Transverse colon (tissue), 4 donors: ENCODE data around the gene MEMO1. TPM values are rescaled to one million over a fixed set of nuclear protein-coding genes. Genes with fewer than 3 reads are reported as not detected.
"Not testable (repeated sequence)": the region's sequence is repeated elsewhere in the genome, so short reads cannot be mapped to it uniquely, and the experiment has no call there.

Experiments
- DNase-seq: peaks from one replicate; pipeline ENCODE4 v3.0.0-alpha.2; 2019
- H3K27ac ChIP-seq, 4 donors: fragments of 200-600 bp; sonication (generic); 2 replicates each; pipeline ENCODE4 v1.5.1; 2016 to 2018; ENCODE audit warnings: inconsistent platforms in 4 of 4
- H3K27me3 ChIP-seq: fragments of 200-600 bp; sonication (generic); 2 replicates; pipeline ENCODE4 v1.5.1; 2017; ENCODE audit warnings: inconsistent platforms
- H3K36me3 ChIP-seq, 4 donors: fragments of 200-600 bp; sonication (generic); 2 replicates each; pipeline ENCODE4 v1.5.1; 2017 to 2019; ENCODE audit warnings: inconsistent platforms in 4 of 4
- H3K4me1 ChIP-seq, 4 donors: fragments of 200-600 bp; sonication (generic); 2 replicates each; pipeline ENCODE4 v1.5.1; 2017 to 2020; ENCODE audit warnings: inconsistent platforms in 4 of 4
- H3K4me3 ChIP-seq, 4 donors: fragments of 200-600 bp; sonication (generic); 1 replicate in 1 of 4; 2 replicates in 3 of 4; pipeline versions ENCODE4 v1.5.1 to v1.6.1; 2017 to 2019; ENCODE audit warnings: inconsistent platforms in 4 of 4
- H3K9me3 ChIP-seq, 2 donors: fragments of 200-600 bp; sonication (generic); 2 replicates each; pipeline ENCODE4 v1.5.1; 2017 to 2019; ENCODE audit warnings: inconsistent platforms in 2 of 2
- CTCF ChIP-seq, 5 experiments: fragments of 200-600 bp in 3 of 5; fragments of 450-650 bp in 2 of 5; sonication (generic) in 3 of 5; IDR thresholded peaks; 1 replicate in 2 of 5; 2 replicates in 3 of 5; pipeline ENCODE4 v1.5.1; 2016 to 2017; ENCODE audit warnings: antibody characterized with exemption in 5 of 5, inconsistent platforms in 3 of 5, mild to moderate bottlenecking in 2 of 5, moderate library complexity in 1 of 5
- EP300 ChIP-seq: sonication (generic); formaldehyde crosslinking; IDR thresholded peaks from one replicate; pipeline ENCODE4 v1.6.1; 2017; ENCODE audit warnings: antibody characterized with exemption, low read depth
- POLR2A ChIP-seq: fragments of 450-650 bp; IDR thresholded peaks from one replicate; pipeline ENCODE4 v1.6.1; 2016; ENCODE audit warnings: antibody characterized with exemption, mild to moderate bottlenecking, moderate library complexity
- POLR2AphosphoS5 ChIP-seq, 3 donors: sonication (generic); formaldehyde crosslinking; IDR thresholded peaks; one replicate each; pipeline ENCODE4 v1.6.1; 2016; ENCODE audit warnings: antibody characterized with exemption in 3 of 3
- WGBS, 2 donors: methylation state at CpG; one replicate each; pipeline ENCODE4 v1.1.5; 2018; ENCODE audit warnings: low coverage in 1 of 2; 5-methylcytosine and 5-hydroxymethylcytosine counted together
- in situ Hi-C, 4 donors: fragments of 200-750 bp; cut with MboI; loops; one replicate each; pipeline versions ENCODE4 v1.15.0 to v1.15.1; 2017; ENCODE audit warnings: low sequenced_read_pairs in 3 of 4, low pct_ligation_motif_present in 1 of 4, low pct_unique_long_range_greater_than_20kb in 1 of 4
- intact Hi-C: fragments of 100-400 bp; cut with DNase I; formaldehyde crosslinking; loops from one replicate; pipeline ENCODE4 v1.15.1; 2023; ENCODE audit warnings: low total_unique reads
- total RNA-seq, 4 donors: library from RNA; depleted of rRNA; stranded (reverse); fragments of >200 nt; gene quantifications; one replicate each; pipeline ENCODE4 v1.1.0, GENCODE V29; 2016

Gene MEMO1
- total RNA-seq, 4 donors from 2014 or later: 7.5 to 25.1 (median 17.0) TPM

- H3K4me3 ChIP-seq: no peak overlapping the region
- DNase-seq: no peak
- no peaks in the 10 kb centered on the region for H3K4me1 ChIP-seq
- no peaks in the 10 kb centered on the region for H3K27me3 ChIP-seq
- H3K27ac ChIP-seq: no peak overlapping the region
- 83 to 95% methylated on average over 8 to 11 of the region's 11 CpGs for WGBS, 2 donors
- intact Hi-C loops: no loop called here
- TF ChIP-seq POLR2A (no peak), POLR2AphosphoS5 (IDR thresholded peaks at IDR 0.05) (no peak), EP300 (no peak), CTCF (IDR thresholded peaks at IDR 0.05) (no peak)
- in situ Hi-C loops: no loop called here
- no peaks in the 10 kb centered on the region for H3K36me3 ChIP-seq
- no peaks in the 10 kb centered on the region for H3K9me3 ChIP-seq
Measured at GRCh38 chr2:32051836-32052439, 41.1 kb upstream of the MEMO1 start.

- Histone ChIP-seq H3K36me3 (no peaks in the 10 kb centered on the region), H3K27me3 (no peaks in the 10 kb centered on the region), H3K4me3 (no peak overlapping the region), H3K4me1 (peaks cover 0 to 9% (median 5%) of the 10 kb centered on the region in 4 donors), H3K27ac (no peak overlapping the region), H3K9me3 (no peaks in the 10 kb centered on the region)
- TF ChIP-seq EP300 (no peak), POLR2AphosphoS5 (IDR thresholded peaks at IDR 0.05) (no peak), POLR2A (no peak), CTCF (IDR thresholded peaks at IDR 0.05) (no peak)
- WGBS, 2 donors: 59 to 86% methylated on average over 2 to 7 of the region's 7 CpGs
- intact Hi-C loops: no loop called here
- no peak for DNase-seq
- in situ Hi-C loops: no loop called here
Measured at GRCh38 chr2:32043561-32043960, 32.8 kb upstream of the MEMO1 start.

GRCh38 chr2:32039447-32040219 lies 28.8 kb upstream of the MEMO1 start, which contains the start of gene DPY30:
Gene DPY30 (minus strand): TSS chr2:32039805. CDS start chr2:32039456, 349 bp downstream.
- in situ Hi-C loops (no loop called here), intact Hi-C loops (no loop called here)
- 0 to 1% methylated on average over 1 to 42 of the region's 43 CpGs for WGBS, 2 donors
- H3K36me3 ChIP-seq: no peaks in the 10 kb centered on the region
- no peak for TF ChIP-seq EP300
- peak; percentile 88 for TF ChIP-seq POLR2A
- no peak for TF ChIP-seq CTCF (IDR thresholded peaks at IDR 0.05)
- peak; percentile 87 to 94 (median 92) for TF ChIP-seq POLR2AphosphoS5 (IDR thresholded peaks at IDR 0.05)
- H3K9me3 ChIP-seq: no peaks in the 10 kb centered on the region
- H3K4me1 ChIP-seq: peaks cover 0 to 9% (median 9%) of the 10 kb centered on the region in 4 donors
- H3K27ac ChIP-seq: peak within 1 kb of the TSS; percentile 76 to 89 (median 85)
- H3K27me3 ChIP-seq: no peaks in the 10 kb centered on the region
- peak within 1 kb of the TSS; percentile 67 to 90 (median 78) for H3K4me3 ChIP-seq
- peak; percentile 94 for DNase-seq

- H3K27me3 ChIP-seq, H3K36me3 ChIP-seq, H3K27ac ChIP-seq, H3K4me3 ChIP-seq, H3K9me3 ChIP-seq, in situ Hi-C loops, H3K4me1 ChIP-seq, DNase-seq, intact Hi-C loops: not testable (repeated sequence)
- WGBS, 2 donors: 84 to 90% methylated on average over 2 to 8 of the region's 8 CpGs
Measured at GRCh38 chr2:32034198-32034887, 23.5 kb upstream of the MEMO1 start.

- H3K27ac ChIP-seq, H3K4me3 ChIP-seq, intact Hi-C loops, H3K4me1 ChIP-seq, in situ Hi-C loops, H3K9me3 ChIP-seq, H3K27me3 ChIP-seq: not testable (repeated sequence)
- WGBS, 2 donors: 67 to 88% methylated on average over 6 to 9 of the region's 9 CpGs
- DNase-seq: peak; percentile 39
- peaks cover 0 to 30% (median 8%) of the 10 kb centered on the region in 4 donors for H3K36me3 ChIP-seq
Measured at GRCh38 chr2:32018789-32019482, 8.1 kb upstream of the MEMO1 start.
